ENCODE measurements around the gene RNU6-8.

DNA sequence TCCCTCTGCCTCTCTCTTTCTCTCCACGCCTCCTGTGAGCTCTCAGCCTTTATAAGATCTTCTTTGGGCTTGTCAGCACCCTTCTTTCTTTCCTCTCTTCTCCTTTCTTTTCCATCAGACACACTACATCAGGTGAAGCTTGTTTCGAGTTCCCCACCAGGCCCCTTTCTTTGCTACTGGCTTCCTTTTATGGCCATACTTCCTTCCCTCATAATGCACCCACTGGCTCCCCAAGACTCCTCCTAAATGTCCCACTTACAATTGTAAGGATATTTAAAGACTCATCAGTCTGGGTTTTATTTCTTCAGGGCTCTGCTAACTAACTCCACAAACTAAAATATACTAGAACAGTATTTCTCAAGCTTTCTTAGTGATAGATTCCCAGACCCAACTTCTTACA lies 3.5 kb upstream of the RNU6-8 start:
- no peak for TF ChIP-seq EZH2 (IDR thresholded peaks at IDR 0.05; ENCODE audit: borderline replicate concordance, insufficient read depth, low read depth, low read length, poor library complexity, severe bottlenecking)
- TF ChIP-seq, protein P1, sequence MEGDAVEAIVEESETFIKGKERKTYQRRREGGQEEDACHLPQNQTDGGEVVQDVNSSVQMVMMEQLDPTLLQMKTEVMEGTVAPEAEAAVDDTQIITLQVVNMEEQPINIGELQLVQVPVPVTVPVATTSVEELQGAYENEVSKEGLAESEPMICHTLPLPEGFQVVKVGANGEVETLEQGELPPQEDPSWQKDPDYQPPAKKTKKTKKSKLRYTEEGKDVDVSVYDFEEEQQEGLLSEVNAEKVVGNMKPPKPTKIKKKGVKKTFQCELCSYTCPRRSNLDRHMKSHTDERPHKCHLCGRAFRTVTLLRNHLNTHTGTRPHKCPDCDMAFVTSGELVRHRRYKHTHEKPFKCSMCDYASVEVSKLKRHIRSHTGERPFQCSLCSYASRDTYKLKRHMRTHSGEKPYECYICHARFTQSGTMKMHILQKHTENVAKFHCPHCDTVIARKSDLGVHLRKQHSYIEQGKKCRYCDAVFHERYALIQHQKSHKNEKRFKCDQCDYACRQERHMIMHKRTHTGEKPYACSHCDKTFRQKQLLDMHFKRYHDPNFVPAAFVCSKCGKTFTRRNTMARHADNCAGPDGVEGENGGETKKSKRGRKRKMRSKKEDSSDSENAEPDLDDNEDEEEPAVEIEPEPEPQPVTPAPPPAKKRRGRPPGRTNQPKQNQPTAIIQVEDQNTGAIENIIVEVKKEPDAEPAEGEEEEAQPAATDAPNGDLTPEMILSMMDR (IDR thresholded peaks at IDR 0.05) = no peak
